Measurements from ENCODE around the gene TUBA3D. TPM values are rescaled to one million over a fixed set of nuclear protein-coding genes. Genes with fewer than 3 reads are reported as not detected.
"Not testable (repeated sequence)": the region's sequence is repeated elsewhere in the genome, so short reads cannot be mapped to it uniquely, and the experiment has no call there.

The TUBA3D gene
- total RNA-seq, 4 donors from 2014 or later: not detected

DNA sequence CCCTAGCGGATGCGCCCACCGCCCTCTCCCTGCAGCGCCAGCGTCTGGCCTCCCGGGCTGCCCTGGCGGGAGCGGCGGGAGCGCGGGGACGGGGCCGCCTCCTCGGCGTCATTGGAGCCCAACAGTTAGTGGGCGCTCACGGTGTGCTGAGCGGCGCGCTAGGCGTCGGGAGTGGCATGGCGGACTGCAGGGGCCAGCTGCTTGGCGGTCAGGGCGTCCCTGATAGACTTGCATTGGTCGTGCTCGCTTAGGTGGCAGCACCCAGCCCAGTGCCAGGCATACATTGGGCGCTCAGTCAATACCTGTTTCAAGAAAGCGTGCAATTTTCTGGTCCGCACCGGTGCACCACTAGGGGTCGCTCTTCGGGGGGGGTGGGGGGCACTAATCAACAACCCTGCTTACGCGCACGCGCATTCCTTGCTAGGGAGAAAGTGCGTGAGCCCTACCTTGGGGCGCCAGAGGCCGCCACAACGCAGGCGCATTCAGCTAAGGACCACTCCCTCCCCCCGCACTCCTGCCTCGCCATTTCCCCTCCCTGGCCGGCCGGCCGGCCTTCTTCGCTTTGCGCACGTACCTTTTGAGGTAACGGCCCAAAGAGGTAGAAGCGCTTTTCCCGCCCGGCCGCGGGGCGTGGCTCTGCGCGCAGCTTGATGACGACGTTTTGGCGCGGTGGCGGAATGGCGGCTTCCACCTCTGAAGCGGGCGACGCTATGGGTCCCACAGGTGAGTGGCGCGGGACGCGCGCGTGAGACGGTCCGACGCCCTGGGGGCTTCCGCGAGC lies 16.7 kb downstream of the TUBA3D start:
- ATAC-seq (ENCODE audit: low FRiP score) (peak; percentile 89), DNase-seq (ENCODE audit: low spot score) (peak; percentile 84)
- TF ChIP-seq, protein P1, sequence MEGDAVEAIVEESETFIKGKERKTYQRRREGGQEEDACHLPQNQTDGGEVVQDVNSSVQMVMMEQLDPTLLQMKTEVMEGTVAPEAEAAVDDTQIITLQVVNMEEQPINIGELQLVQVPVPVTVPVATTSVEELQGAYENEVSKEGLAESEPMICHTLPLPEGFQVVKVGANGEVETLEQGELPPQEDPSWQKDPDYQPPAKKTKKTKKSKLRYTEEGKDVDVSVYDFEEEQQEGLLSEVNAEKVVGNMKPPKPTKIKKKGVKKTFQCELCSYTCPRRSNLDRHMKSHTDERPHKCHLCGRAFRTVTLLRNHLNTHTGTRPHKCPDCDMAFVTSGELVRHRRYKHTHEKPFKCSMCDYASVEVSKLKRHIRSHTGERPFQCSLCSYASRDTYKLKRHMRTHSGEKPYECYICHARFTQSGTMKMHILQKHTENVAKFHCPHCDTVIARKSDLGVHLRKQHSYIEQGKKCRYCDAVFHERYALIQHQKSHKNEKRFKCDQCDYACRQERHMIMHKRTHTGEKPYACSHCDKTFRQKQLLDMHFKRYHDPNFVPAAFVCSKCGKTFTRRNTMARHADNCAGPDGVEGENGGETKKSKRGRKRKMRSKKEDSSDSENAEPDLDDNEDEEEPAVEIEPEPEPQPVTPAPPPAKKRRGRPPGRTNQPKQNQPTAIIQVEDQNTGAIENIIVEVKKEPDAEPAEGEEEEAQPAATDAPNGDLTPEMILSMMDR (IDR thresholded peaks at IDR 0.05): no peak

DNA sequence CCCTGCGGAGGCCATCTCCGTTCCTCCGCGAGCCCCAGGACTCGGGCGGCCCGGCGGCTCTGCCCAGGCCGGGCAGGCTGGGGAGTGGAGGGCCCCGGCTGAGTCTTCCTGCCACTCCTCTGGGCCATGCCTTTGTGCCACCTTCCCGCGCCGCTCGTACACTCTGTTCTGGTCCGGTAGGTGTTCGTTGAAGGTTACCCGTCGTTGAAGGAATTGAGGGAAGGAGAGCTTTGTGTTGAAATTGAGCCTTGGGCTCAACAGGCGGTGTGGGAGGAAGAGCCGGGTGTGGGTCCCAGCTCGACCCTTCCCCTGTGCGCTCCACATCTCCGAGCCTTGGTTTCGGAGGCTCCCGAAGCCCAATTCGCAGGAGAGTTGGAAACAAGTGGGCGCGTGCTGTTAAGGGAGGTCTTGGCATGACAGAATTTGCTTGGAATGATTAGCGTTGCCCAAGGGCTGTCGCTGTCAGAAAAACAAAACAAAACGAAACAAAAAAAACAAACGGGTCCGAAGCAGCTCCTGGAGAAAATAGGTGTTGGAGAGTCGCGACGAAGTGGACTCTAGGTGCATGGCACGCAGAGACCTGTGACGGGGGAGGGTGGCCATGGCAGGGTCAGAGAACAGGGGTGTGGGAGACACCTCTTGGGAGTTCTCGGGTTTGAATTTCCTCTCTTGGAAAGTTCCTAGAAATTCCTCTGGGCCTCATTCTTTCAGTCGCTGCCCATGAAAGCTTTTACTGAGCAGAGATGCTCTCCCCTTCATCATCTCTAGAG lies 17.5 kb downstream of the TUBA3D start:
- TF ChIP-seq, protein P1 (IDR thresholded peaks at IDR 0.05): no peak
- ATAC-seq (ENCODE audit: low FRiP score): peak; percentile 13
- DNase-seq (ENCODE audit: low spot score): no peak

DNA sequence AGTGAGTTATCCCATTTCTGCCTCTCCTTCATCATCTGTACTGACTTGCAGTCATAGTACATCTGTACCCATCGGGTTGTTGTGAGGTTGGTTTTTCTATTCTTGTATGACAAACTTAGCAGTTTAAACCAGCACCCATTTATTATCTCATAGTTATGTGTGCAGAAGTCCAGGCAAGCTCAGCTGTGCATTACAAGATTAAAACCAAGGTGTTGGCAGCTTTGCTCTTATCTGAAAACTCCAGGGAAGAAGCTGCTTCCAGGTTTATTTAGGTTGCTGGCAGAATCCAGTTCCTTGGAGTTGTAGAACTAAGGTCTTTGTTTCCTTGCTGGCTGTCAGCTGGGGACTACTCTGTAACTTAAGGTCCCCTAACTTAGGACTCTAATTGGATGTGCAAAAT lies 19.6 kb downstream of the TUBA3D start:
- not testable (repeated sequence) for ATAC-seq (ENCODE audit: low FRiP score)

DNA sequence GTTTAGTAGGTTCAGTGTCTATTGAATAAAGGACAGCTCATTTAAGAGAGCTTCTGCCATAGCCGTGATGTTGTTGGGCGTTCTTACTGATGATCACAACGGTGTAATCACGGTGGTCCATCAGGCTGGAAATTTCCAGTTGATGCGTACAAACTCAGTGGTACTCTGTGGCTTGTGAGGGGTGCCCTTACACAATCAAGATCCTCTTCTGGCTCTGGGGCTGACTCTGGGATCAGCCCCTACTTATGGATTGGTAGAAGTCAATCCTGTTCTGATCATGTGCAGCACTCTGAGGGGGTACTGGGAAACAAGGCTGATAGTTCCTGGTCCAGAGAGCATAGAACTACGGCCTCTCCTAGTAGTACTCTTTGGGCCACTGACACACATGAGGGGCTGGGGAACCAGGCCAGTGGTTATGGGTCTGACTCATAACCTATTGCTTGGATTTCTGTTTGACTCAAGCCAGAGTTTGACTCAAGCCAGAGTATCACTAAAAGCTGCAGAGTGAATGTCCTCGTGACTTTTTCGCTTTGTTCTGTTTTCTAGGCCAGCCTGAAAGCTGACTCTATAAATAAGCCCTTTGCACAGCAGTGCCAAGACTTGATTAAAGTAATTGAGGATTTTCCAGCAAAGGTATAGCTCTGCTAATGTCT lies 22.5 kb downstream of the TUBA3D start:
- ATAC-seq (ENCODE audit: low FRiP score); DNase-seq (ENCODE audit: low spot score): not testable (repeated sequence)

More for the DNA sequence above, 19.6 kb downstream of the TUBA3D start:
- DNase-seq (ENCODE audit: low spot score): not testable (repeated sequence)

DNA sequence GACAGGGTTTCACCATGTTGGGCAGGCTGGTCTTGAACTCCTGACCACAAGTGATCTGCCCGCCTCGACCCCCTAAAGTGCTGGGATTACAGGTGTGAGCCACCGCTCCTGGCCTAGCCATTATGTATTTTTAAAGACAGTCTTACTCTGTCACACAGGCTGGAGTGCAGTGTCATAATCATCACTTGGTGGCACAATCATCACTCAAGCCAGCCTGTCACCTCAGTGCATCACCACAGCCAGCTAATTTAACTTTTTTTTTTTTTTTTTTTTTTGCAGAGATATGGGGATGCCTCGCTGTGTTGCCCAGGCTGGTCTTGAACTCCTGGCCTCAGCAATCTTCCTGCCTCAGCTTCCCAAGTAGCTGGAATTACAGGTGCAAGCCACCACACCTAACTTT lies 27.7 kb downstream of the TUBA3D start:
- not testable (repeated sequence) for ATAC-seq (ENCODE audit: low FRiP score); DNase-seq (ENCODE audit: low spot score)

DNA sequence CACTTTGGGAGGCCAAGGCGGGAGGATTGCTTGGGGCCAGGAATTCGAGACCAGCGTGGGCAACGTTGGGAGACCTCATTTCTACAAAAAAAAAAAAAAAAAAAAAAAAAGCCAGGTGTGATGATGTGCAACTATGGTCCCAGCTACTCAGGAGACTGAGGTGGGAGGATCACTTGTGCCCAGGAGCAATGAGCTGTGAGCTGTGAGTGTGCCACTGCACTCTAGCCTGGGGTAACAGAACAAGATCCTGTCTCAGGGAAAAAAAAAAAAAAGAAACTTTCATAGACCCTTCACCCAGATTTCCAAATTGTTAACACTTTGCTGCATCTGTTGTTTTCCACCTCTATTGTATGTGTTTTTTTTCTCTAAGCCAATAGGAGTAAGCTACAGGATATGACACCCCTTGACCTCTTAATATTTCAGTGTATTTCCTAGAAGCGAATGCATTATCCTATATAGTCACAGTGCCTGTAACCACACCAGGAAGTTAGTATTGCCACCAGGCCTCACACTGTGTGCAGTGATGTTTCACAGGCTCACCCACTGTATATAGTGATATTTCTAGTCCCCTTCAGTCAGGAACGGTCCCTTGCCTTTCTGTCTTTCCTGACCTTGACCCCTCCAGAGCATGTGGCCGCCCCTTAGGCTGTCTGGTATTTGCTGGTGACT lies 28.3 kb downstream of the TUBA3D start:
- not testable (repeated sequence) for DNase-seq (ENCODE audit: low spot score); ATAC-seq (ENCODE audit: low FRiP score)

DNA sequence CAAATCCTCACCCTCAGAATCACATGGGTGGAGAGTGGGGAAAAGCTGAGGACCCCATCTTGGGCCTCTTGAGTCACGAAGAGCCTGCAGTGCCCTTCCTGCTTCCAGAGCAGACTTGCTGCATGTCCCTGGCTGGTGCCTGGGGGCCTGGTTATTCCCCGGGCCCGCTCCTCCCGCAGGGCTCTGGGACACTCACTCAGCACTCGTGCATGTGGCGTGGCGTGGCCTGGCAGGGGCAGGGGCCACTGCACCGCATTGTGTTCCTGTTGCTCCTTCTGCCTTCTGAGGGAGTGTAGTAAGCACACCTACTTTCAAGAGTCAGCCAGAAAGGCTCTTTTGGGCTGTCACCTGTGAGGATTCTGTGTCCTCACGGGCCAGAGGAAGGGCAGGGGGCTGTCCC lies 33.7 kb downstream of the TUBA3D start:
- no peak for DNase-seq (ENCODE audit: low spot score)
- TF ChIP-seq, protein P1 (IDR thresholded peaks at IDR 0.05): no peak
- ATAC-seq (ENCODE audit: low FRiP score): no peak

DNA sequence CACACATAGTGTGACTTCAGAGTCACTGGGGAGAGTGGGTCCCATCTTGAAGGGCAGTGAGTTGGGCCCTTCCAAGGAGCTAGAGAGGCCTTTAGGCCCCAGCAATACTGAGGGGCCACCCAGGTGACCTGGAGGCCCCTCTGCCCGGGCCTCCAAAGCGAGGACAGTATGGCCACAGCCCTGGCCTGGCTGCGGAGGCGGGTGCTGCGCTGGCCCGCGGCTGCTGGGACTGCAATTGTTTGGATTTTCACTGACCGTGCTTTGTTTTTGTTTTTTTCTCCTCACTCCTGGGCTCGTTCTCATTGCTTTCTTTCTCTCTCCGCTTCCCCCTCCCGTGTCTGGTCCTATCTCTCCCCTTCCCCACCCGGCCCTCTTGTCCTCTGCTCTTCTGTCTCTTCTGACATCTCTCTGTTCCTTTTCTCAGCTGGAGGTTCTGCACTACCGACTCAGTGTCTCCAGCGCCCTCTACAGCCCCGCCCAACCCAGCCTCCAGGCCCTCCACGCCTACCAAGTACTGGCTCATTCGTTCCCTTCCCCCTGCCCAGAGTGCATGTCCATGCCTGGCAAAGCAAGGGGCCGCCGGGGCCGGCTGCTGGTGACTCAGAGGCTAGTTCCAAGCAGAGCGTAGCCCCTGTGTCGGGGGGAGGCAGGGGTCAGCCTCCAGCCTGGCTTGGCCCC lies 35.5 kb downstream of the TUBA3D start:
- not testable (repeated sequence) for DNase-seq (ENCODE audit: low spot score); ATAC-seq (ENCODE audit: low FRiP score)

DNA sequence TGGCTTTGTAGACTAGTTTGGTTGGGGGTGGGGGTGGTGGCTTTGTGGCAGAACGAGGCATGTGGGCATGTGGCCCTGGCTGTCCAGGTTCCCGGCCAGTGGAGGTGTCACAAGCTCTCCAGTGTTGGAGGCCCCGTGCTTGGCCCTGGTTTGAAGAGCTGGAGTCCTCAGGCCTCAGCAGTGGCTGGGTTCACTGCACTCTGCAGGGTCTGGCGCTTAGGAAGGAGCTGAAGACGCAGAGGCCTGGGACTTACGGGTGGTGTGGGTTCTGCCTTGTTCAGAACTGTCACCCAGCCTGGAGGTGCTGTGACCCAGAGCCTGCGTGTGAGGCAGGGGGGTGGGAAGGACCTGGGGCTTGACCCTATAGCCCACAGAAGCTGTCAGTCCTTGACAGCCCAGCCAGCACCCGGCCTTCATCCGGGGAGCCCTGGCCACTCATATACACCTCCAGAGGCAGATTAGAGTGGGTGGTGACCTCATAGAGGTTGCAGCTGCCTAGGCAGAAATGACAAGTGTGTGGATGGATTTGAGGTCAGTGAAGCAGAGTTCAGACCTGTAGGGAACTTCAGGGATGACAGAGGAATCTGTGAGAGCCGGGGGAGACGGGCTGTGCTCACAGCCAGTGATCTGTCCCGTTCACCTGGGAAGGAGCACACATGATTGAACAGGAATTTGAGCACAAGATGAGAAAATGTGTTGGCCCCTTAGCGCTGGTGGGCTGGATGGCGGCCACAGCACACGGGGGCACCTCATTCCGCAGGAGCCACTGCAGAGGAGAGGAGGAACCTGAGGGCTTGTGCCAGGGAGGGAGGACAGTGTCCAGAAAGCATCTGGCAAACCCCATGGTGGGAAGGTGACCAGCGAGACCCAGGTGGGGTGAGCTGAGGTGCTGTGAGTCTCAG lies 36.3 kb downstream of the TUBA3D start:
- not testable (repeated sequence) for ATAC-seq (ENCODE audit: low FRiP score); DNase-seq (ENCODE audit: low spot score)

DNA sequence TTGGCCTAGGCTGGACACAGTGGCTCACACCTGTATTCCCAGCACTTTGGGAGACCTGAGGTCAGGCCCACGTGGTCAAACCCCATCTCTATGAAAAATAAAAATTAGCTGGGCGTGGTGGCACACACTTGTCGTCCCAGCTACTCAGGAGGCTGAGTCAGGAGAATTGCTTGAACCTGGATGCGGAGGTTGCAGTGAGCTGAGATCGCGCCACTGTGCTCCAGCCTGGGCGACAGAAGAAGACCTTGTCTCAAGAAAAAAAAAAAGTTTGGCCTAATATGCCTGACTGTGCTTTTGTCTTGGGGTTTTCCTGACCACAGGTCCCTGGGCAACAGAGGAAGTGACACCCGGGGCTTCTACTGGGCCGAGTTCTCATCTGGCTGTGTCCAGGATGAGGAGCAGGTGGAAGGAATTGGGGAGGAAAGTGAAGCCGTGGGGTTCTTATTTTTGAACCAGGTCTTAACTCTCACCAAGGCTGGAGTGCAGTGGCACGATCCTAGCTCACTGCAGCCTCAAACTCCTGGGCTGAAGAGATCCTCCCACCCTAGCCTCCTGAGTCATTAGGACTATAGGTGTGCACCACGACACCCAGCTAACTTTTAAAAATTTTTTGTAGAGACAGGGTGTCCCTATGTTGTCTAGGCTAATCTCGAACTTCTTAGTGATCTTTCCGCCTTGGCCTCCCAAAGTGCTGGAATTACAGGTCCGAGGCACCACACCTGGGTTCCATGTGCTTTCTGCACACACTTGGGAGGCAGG lies 38.7 kb downstream of the TUBA3D start:
- DNase-seq (ENCODE audit: low spot score); ATAC-seq (ENCODE audit: low FRiP score): not testable (repeated sequence)

DNA sequence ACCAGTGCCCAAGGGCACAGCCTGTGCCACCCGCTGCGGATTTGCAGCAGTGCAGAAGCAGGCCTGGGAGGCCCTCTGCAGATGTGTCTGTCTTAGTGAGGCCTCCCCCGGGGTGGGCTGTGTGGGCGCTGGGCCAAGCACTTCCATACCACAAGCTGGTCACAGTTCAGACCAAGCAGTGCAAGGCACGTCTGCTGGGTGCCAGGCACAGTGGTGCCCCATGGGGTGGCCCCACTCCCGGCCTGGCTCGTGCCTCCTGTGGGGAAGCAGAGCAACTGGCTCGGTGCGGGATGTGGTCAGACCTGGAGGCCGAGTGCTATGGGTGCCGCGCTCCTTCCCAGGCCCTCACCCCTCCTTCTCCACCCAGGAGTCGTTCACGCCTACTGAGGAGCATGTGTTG lies 39.3 kb downstream of the TUBA3D start:
- DNase-seq (ENCODE audit: low spot score); ATAC-seq (ENCODE audit: low FRiP score): not testable (repeated sequence)
